G401 (cell line): ENCODE data around the gene GUF1. TPM values are rescaled to one million over a fixed set of nuclear protein-coding genes. Genes with fewer than 3 reads are reported as not detected.
"Not testable (repeated sequence)": the region's sequence is repeated elsewhere in the genome, so short reads cannot be mapped to it uniquely, and the experiment has no call there.

ENCODE experiments used
- DNase-seq: peaks from one replicate; pipeline ENCODE4 v3.0.0-alpha.2; 2015; ENCODE audit warnings: low spot score
- in situ Hi-C: cut with HindIII; loops from 2 replicates; pipeline ENCODE4 v1.10.0; 2016; ENCODE audit warnings: low sequenced_read_pairs, mixed read lengths
- total RNA-seq: library from RNA; depleted of rRNA; stranded (reverse); fragments of >200 nt; shearing (Covaris generic); gene quantifications from 2 replicates; pipeline ENCODE4 v1.2.3, GENCODE V29; 2014

Gene GUF1
- total RNA-seq, 1 experiment from 2014 or later: 25.2 TPM

- DNase-seq: peak; percentile 30
- in situ Hi-C loops: no loop called here
Measured at GRCh38 chr4:44679060-44679459, 840 bp downstream of the GUF1 start.

GRCh38 chr4:44684648-44685047 lies 6.4 kb downstream of the GUF1 start:
- in situ Hi-C loops: no loop called here
- no peak for DNase-seq

GRCh38 chr4:44700427-44700826 lies 22.2 kb downstream of the GUF1 start:
- DNase-seq: no peak
- in situ Hi-C loops: no loop called here

DNA sequence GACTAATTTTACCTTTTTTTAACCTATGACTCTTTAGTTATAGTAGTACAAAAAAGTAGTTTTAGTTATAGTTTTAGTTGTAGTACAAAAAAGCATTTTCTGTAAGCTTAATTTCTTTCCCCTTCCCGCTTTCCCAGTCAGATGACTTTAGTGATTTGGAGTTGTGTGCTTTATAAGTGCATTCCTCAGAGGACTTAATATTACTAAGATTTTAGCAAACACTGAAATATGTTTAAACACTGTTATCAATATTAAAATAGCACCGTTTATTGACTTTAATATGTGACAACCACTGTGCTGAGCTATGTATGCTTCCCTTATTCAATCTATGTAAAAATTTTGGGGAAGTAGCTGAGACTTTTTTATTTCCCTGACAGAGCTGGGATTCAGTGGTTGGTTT lies 22.8 kb downstream of the GUF1 start:
- in situ Hi-C loops: no loop called here
- no peak for DNase-seq

GRCh38 chr4:44704673-44705072 lies 26.5 kb downstream of the GUF1 start:
- in situ Hi-C loops: no loop called here

DNA sequence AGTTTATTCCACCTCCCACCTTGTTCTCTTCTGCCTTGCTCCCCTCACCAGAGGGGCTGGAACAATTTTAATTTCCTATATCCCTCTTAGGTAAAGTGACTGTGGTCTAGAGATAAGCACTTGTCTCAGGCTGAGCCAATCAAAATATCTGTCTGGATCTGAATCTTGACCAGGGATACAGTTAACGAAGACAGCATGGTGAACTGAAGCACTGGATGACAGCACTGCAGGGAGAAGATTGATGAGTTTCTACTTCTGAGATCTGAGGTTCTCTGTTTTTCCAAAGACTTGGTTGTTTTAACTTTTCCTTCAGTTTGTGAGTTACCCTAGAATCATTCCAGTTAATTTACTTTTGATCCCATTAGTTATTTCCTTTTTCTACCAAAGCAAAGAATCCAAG lies 34.9 kb downstream of the GUF1 start:
- in situ Hi-C loops: no loop called here
- no peak for DNase-seq

More at GRCh38 chr4:44704673-44705072, 26.5 kb downstream of the GUF1 start:
- DNase-seq: no peak

- in situ Hi-C loops: no loop called here
- no peak for DNase-seq
Measured at GRCh38 chr4:44716597-44716996, 38.4 kb downstream of the GUF1 start.

- in situ Hi-C loops: no loop called here
- DNase-seq: peak; percentile 37
Measured at GRCh38 chr4:44720371-44720770, 42.2 kb downstream of the GUF1 start.

- no peak for DNase-seq
- in situ Hi-C loops: no loop called here
Measured at GRCh38 chr4:44722001-44722400, 43.8 kb downstream of the GUF1 start.

DNA sequence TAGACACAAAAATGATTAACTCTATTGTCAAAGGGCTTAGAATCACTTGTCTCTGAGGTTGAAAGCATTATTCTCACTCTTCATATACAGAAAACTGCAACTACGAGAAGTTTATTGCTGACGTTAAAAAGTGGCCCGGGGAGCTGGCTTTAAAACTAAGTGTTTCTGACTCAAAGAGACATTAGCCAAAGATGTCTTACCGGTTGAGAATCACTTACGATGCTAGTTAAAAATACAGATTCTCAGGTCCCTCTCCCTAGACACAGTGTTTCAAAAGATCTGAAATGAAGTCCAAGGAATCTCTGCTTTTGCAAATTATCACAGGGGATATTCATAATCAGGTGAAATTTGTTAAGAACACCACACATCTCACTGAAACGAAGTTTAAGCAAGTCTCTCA lies 46.9 kb downstream of the GUF1 start:
- in situ Hi-C loops: no loop called here
- DNase-seq: no peak

- in situ Hi-C loops: no loop called here
- DNase-seq: peak; percentile 63
Measured at GRCh38 chr4:44725726-44726037, 47.5 kb downstream of the GUF1 start.

DNA sequence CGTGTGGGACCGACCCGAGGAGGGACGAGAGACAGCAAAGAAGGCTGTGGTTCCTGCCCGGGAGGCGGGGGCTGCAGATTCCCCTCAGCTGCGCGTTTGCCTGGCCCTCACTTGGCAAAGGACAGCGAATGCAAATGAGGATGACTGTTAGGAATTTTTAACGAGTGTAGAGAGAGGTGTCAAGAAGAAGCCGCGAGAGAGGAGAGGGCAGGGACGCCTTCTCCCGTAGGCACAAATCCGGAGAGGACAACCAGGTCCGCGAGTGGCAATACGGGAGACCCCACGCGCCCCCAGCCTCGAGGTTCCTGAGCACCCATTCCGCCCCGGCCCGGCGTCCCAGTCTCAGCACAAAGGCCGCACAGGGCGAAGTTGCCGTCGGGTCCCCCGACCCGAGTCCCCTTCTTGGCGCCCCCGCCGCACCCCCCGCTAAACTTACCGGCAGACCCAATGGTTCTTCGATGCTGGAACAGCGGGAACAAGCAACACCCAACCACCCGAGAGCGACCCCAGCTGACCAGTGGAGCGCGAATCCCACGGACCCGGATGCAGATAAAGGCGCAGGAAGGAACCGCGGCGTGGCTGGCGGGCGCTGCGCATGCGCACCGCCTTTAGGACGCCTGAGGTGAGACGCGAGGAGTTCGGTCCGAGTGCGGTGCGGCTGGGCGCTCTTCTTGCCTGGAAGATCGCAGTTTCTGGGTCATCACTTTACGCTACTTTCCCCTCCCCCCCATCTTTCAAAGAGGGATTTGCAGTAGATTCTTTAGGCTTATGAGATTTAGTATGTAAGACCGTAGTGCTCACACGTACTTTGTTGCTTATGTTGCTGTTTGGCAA lies 48.0 kb downstream of the GUF1 start, which contains the start of gene GNPDA2:
GNPDA2 (minus strand) TSS at position 519 of the 834 bp plus-strand sequence. CDS start 4,349 bp downstream, outside the sequence.
- in situ Hi-C loops: no loop called here
- peak; percentile 87 for DNase-seq

GRCh38 chr4:44727471-44727870 lies 49.3 kb downstream of the GUF1 start:
- in situ Hi-C loops: no loop called here
- no peak for DNase-seq

DNA sequence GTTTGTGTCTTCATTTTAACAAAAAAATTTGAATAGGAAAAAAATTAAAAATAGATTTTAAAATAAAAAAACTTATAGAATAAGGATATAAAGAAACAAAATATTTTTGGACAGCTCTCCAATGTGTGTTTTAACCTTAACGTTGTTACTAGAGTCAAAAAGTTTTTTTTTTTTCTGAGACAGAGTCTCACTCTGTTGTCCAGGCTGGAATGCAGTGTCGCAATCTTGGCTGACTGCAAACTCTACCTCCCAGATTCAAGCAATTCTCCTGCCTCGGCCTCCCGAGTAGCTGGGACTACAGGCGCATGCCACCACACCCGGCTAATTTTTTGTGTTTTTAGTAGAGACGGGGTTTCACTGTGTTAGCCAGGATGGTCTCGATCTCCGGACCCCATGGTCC lies 50.5 kb downstream of the GUF1 start:
- in situ Hi-C loops, DNase-seq: not testable (repeated sequence)

GRCh38 chr4:44736900-44737299 lies 58.7 kb downstream of the GUF1 start:
- no peak for DNase-seq
- in situ Hi-C loops: no loop called here

DNA sequence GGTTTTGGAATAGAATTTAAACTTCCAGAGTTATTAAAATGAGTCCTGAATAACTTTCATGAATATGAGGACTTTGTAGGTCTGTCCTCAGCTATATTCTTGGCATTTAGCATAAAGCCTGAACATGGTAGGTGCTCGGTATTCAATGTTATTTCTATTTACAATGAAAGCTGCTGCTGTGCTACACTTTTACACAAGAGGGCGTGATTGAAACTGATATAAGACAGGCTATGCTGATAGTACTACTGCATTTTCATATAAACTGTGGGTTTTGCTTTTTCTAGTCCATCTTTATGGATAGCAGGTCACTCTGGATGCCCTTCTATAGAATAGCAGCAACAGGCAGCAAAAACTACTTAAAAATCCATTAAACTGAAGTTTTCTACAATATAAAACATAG lies 60.4 kb downstream of the GUF1 start:
- DNase-seq: no peak
- in situ Hi-C loops: no loop called here

DNA sequence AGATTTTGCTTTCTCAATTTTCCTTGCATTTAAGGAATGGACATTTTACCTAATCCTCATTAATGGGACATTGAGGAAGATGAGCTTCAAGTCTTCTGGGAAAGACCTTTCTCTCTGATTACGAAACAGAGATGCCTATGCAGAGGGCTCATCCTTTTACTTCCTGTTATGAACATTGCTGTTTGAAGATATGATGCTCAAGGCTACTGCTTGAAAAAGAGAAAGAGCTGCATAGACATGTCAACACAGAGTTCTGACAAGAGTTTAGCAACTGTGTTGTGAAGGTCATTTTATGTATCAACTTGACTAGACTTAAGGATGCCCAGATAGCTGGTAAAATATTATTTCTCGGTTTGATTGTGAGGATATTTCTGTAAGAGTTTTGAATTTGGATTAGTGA lies 62.0 kb downstream of the GUF1 start:
- in situ Hi-C loops: no loop called here
- DNase-seq: no peak
